Measurements from ENCODE around the gene BTRC.

BTRC gene

GRCh38 chr10:101595591-101596433 lies 241.8 kb downstream of the BTRC start:
- no peak for DNase-seq

- no peak for DNase-seq
Observed at GRCh38 chr10:101597091-101597900, 243.3 kb downstream of the BTRC start.

- DNase-seq, result no peak
Observed at GRCh38 chr10:101601541-101601940, 247.6 kb downstream of the BTRC start.

GRCh38 chr10:101602761-101603398 lies 248.9 kb downstream of the BTRC start:
- no peak for DNase-seq
